Ectodermal cell (in vitro differentiated cells): Measurements from ENCODE around the gene CCDC78.
A peak's percentile ranks its signal among the peaks of the same experiment; 100 is the strongest.

ENCODE experiments used
- H3K27ac ChIP-seq: 2 replicates; pipeline ENCODE4 v1.7.0; 2013; ENCODE audit warnings: mild to moderate bottlenecking, low read depth, low read length; ENCODE audit not compliant: insufficient read depth, poor library complexity, severe bottlenecking
- H3K27me3 ChIP-seq: 2 replicates; pipeline ENCODE4 v1.7.0; 2013; ENCODE audit warnings: mild to moderate bottlenecking, low read length; ENCODE audit not compliant: insufficient read depth, control insufficient read depth, poor library complexity, severe bottlenecking
- H3K36me3 ChIP-seq: one replicate; pipeline ENCODE4 v1.7.0; 2013; ENCODE audit warnings: low read length; ENCODE audit not compliant: control insufficient read depth, insufficient read depth
- H3K4me1 ChIP-seq: one replicate; pipeline ENCODE4 v1.7.0; 2013; ENCODE audit warnings: low read length; ENCODE audit not compliant: control insufficient read depth, insufficient read depth
- H3K4me3 ChIP-seq: 2 replicates; pipeline ENCODE4 v1.7.0; 2013; ENCODE audit warnings: low read depth, low read length, control low read depth; ENCODE audit not compliant: insufficient read depth
- H3K9me3 ChIP-seq: 2 replicates; pipeline ENCODE4 v1.7.0; 2013; ENCODE audit warnings: mild to moderate bottlenecking, low read length, moderate library complexity; ENCODE audit not compliant: control insufficient read depth
- WGBS, 2 experiments: methylation state at CpG; one replicate each; pipeline ENCODE4 v1.1.7; 2013; ENCODE audit warnings: missing lambda C conversion rate in 2 of 2; 5-methylcytosine and 5-hydroxymethylcytosine counted together

Gene CCDC78

DNA sequence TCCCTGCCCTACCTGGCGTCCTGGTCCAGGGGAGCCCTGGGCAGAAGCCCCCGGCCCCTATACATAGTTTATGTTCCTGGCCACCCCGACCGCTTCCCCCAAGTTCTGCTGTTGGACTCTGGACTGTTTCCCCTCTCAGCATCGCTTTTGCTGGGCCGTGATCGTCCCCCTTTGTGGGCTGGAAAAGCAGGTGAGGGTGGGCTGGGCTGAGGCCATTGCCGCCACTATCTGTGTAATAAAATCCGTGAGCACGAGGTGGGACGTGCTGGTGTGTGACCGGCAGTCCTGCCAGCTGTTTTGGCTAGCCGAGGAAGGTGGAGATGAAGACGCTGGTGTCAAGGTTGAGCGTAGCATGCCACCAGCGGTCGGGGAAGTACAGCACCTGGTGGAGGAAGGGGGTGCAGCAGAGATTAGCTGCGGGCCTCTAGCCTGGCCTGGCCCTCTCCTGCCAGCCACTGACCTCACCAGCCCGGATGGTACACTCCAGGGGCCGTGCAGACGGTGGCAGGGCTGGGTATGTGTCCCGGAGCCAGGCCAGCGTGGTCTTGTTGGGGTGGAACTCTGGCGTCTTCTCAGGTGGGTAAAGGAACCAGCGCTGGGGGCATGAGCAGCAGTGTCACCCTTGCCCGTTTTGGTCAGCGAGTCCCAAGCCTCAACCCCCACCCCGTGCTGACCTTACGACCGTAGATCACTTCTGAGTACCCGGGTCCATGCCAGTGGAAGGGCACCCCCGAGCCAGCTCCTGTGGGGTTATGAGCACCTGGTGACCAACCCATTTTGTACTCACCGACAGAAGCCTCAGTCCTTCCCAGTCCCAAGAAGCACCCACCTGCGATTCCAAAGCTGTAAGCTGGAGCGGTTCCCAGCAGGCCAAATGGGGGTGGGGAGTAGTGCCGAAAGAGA is 43.5 kb downstream of the CCDC78 start:
- Histone ChIP-seq H3K36me3 (peaks cover 19% of the 10 kb centered on the region), H3K4me3 (peak overlapping the region; percentile 73), H3K27ac (no peak overlapping the region), H3K27me3 (no peaks in the 10 kb centered on the region), H3K4me1 (peaks cover 13% of the 10 kb centered on the region), H3K9me3 (no peaks in the 10 kb centered on the region)
- 93% methylated on average over 36 of the region's 36 CpGs for WGBS, 2 experiments

GRCh38 chr16:681746-682427 is 44.4 kb downstream of the CCDC78 start:
- WGBS, 2 experiments = 95 to 97% methylated on average over 28 of the region's 28 CpGs
- no peak overlapping the region for H3K27ac ChIP-seq
- H3K4me3 ChIP-seq = no peak overlapping the region
- H3K9me3 ChIP-seq = no peaks in the 10 kb centered on the region
- H3K36me3 ChIP-seq = peaks cover 15% of the 10 kb centered on the region
- H3K27me3 ChIP-seq = no peaks in the 10 kb centered on the region
- H3K4me1 ChIP-seq = peaks cover 13% of the 10 kb centered on the region

DNA sequence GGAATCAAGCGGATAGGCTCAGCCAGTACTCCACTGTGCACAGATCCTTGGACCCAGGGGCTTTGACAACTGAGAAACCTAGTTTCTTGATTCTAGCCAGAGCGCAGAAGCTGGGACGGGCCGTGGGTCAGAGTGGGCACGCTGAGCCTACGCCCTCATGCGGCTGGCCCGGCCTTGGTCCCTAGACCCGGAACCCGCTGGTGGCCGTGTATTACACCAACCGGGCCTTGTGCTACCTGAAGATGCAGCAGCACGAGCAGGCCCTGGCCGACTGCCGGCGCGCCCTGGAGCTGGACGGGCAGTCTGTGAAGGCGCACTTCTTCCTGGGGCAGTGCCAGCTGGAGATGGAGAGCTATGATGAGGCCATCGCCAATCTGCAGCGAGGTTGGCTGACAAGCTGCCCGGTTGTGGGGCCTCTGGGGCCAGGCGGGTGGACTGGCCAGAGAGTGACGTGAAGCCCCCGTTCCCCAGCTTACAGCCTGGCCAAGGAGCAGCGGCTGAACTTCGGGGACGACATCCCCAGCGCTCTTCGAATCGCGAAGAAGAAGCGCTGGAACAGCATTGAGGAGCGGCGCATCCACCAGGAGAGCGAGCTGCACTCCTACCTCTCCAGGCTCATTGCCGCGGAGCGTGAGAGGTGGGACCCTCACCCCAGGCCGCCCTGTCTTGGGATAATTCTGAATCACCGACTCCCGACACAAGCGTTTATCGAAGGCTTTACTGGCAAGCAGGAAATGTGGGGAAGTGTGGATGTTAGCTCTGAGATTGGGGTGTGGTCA is 45.1 kb downstream of the CCDC78 start:
- WGBS, 2 experiments = 66 to 67% methylated on average over 44 of the region's 44 CpGs
- no peaks in the 10 kb centered on the region for H3K9me3 ChIP-seq
- no peak overlapping the region for H3K27ac ChIP-seq
- peaks cover 13% of the 10 kb centered on the region for H3K4me1 ChIP-seq
- peaks cover 15% of the 10 kb centered on the region for H3K36me3 ChIP-seq
- peak overlapping the region; percentile 77 for H3K4me3 ChIP-seq
- peaks cover under 1% of the 10 kb centered on the region for H3K27me3 ChIP-seq

GRCh38 chr16:680625-680945 is 45.7 kb downstream of the CCDC78 start:
- H3K27me3 ChIP-seq = peaks cover 7% of the 10 kb centered on the region
- H3K36me3 ChIP-seq = peaks cover 15% of the 10 kb centered on the region
- H3K27ac ChIP-seq = peak overlapping the region; percentile 60
- no peaks in the 10 kb centered on the region for H3K9me3 ChIP-seq
- WGBS, 2 experiments = 1% methylated on average over 38 of the region's 38 CpGs
- peaks cover 13% of the 10 kb centered on the region for H3K4me1 ChIP-seq
- peak overlapping the region; percentile 77 for H3K4me3 ChIP-seq

DNA sequence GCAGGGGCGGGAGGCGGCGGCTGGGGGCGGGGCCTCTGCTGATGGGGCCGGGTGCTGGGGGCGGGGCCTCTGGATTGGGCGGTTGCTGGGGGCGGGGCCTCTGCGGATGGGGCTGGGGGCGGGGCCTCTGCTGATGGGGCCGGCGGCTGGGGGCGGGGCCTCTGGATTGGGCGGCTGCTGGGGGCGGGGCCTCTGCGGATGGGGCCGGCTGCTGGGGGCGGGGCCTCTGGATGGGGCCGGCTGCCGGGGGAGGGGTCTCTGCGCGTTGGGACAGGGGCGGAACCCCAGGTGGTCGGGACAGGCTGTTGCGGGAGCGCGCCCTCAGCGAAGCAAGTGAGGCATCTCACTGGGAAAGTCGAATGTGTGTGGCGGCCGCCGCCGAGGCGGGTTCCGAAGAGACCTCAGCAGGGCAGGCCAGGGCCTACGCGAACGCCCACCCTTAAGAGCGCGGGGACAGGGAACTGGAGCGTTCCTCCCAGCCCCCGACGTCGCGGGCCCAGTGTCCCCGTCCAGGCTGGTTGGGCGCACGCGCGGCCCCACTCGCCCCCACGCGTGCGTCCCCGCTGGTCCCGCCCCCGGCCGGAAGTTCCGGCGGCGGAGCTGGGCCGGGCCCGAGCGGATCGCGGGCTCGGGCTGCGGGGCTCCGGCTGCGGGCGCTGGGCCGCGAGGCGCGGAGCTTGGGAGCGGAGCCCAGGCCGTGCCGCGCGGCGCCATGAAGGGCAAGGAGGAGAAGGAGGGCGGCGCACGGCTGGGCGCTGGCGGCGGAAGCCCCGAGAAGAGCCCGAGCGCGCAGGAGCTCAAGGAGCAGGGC is 46.2 kb downstream of the CCDC78 start, which contains the start of gene STUB1:
TSS of gene STUB1 (plus strand) at position 597 of the 811 bp plus-strand sequence. CDS start at position 713, 116 bp downstream.
- Histone ChIP-seq H3K9me3 (no peaks in the 10 kb centered on the region), H3K36me3 (peaks cover 15% of the 10 kb centered on the region), H3K4me1 (peaks cover 14% of the 10 kb centered on the region), H3K27ac (peak within 1 kb of the TSS; percentile 60), H3K27me3 (peaks cover 12% of the 10 kb centered on the region), H3K4me3 (peak within 1 kb of the TSS; percentile 77)
- 0% methylated on average over 87 to 91 of the region's 91 CpGs for WGBS, 2 experiments

GRCh38 chr16:678858-679813 is 47.1 kb downstream of the CCDC78 start:
- no peak overlapping the region for H3K27ac ChIP-seq
- no peaks in the 10 kb centered on the region for H3K9me3 ChIP-seq
- WGBS, 2 experiments = 32 to 34% methylated on average over 50 to 52 of the region's 52 CpGs
- H3K36me3 ChIP-seq = peaks cover 15% of the 10 kb centered on the region
- peaks cover 12% of the 10 kb centered on the region for H3K27me3 ChIP-seq
- peak overlapping the region; percentile 42 for H3K4me3 ChIP-seq
- H3K4me1 ChIP-seq = peaks cover 21% of the 10 kb centered on the region

DNA sequence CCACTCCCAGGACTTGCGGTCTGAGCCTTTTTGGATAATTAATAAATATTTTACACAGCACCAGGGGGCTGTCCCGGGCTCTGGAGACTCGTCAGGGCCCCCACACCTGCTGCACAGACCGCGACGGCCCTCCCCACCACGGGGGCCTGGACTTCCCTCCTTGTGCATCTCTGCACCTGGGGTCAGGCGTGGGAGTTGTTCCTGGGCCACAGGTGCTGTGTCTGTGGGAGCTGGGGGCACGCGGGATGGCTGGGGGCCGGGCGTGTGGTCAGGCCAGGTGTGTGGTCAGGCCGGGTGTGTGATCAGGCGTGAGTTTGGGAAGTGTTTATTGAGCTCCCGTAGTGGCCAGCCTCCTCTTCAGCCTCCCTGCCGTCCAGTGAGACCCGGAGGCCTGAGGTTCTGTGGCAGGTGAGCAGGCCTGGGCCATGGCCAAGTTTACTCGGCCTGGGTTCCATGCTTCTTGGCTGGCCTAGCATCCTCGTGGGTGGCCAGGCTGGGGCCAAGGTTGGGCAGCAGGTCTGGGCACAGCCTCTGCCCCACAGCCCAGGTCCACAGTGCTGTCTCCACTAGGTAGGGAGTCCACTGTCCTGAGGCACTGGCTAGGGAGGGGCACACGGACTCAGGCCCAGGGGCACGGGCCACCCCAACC is 47.9 kb downstream of the CCDC78 start:
- H3K4me3 ChIP-seq = no peak overlapping the region
- peaks cover 20% of the 10 kb centered on the region for H3K4me1 ChIP-seq
- H3K9me3 ChIP-seq = no peaks in the 10 kb centered on the region
- 94 to 95% methylated on average over 21 of the region's 21 CpGs for WGBS, 2 experiments
- peaks cover 15% of the 10 kb centered on the region for H3K36me3 ChIP-seq
- H3K27me3 ChIP-seq = peaks cover 12% of the 10 kb centered on the region
- no peak overlapping the region for H3K27ac ChIP-seq

DNA sequence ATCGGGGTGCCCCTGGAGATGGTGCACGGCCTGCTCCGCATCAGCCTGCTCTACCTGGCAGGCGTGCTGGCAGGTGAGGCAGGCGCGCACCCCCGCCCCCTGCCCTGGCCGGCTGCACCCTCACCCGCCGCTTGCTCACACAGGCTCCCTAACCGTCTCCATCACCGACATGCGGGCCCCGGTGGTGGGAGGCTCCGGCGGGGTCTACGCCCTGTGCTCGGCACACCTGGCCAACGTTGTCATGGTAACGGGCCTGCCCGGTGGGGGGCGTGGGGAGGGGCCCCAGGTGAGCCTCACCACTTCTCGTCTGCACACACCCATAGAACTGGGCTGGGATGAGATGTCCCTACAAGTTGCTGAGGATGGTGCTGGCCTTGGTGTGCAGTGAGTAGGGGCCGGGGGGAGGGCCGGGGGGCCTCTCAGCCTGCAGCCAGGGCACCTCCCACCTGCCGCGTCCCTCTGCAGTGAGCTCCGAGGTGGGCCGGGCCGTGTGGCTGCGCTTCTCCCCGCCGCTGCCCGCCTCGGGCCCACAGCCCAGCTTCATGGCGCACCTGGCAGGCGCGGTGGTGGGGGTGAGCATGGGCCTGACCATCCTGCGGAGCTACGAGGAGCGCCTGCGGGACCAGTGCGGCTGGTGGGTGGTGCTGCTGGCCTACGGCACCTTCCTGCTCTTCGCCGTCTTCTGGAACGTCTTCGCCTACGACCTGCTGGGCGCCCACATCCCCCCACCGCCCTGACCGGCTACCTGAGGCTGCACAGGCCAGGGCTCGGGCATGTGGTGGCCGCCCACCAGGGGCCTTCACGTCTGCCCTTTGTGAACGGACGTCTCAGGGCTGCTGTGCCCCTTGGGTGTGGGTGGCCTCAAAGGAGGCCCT is 48.7 kb downstream of the CCDC78 start:
- H3K4me3 ChIP-seq = no peak overlapping the region
- peaks cover 12% of the 10 kb centered on the region for H3K27me3 ChIP-seq
- 91 to 92% methylated on average over 57 of the region's 57 CpGs for WGBS, 2 experiments

More for the DNA sequence above, 48.7 kb downstream of the CCDC78 start:
- Histone ChIP-seq H3K27ac (no peak overlapping the region), H3K36me3 (peaks cover 16% of the 10 kb centered on the region), H3K4me1 (peaks cover 14% of the 10 kb centered on the region), H3K9me3 (no peaks in the 10 kb centered on the region)
